ENCODE results near the gene LBHD2. TPM values are rescaled to one million over a fixed set of nuclear protein-coding genes. Genes with fewer than 3 reads are reported as not detected.
A peak's percentile ranks its signal among the peaks of the same experiment; 100 is the strongest.
"Not testable (repeated sequence)": the region's sequence is repeated elsewhere in the genome, so short reads cannot be mapped to it uniquely, and the experiment has no call there.

LBHD2 gene
- total RNA-seq, result not detected

- ATAC-seq, result peak; percentile 27
These were observed at the start of gene LBHD2 for GRCh38 chr14:103084021-103084919. TSS of gene LBHD2 (plus strand) at chr14:103084210. CDS start at chr14:103086013, 1,803 bp downstream.

- peak; percentile 42 for ATAC-seq
These were observed 42.5 kb upstream of the LBHD2 start for GRCh38 chr14:103041464-103041863.

- ATAC-seq, result no peak
These were observed 40.6 kb upstream of the LBHD2 start for GRCh38 chr14:103043257-103044015.

- ATAC-seq, result no peak
These were observed 38.6 kb upstream of the LBHD2 start for GRCh38 chr14:103045371-103045869.

GRCh38 chr14:103047453-103047852 is 36.6 kb upstream of the LBHD2 start:
- not testable (repeated sequence) for ATAC-seq

GRCh38 chr14:103050935-103051334 is 33.1 kb upstream of the LBHD2 start:
- no peak for ATAC-seq

- no peak for ATAC-seq
These were observed 31.6 kb upstream of the LBHD2 start for GRCh38 chr14:103052407-103052806.

GRCh38 chr14:103055695-103056094 is 28.3 kb upstream of the LBHD2 start:
- no peak for ATAC-seq

- peak; percentile 21 for ATAC-seq
These were observed 27.5 kb upstream of the LBHD2 start for GRCh38 chr14:103056322-103057027.

GRCh38 chr14:103057028-103057371 is 27.0 kb upstream of the LBHD2 start:
- peak; percentile 6 for ATAC-seq

- peak; percentile 94 for ATAC-seq
These were observed 26.4 kb upstream of the LBHD2 start, which contains the start of gene CDC42BPB for GRCh38 chr14:103057372-103058163. TSS of gene CDC42BPB (minus strand) at chr14:103057549. CDS start at chr14:103057173, 376 bp downstream.

- ATAC-seq, result peak; percentile 17
These were observed 25.6 kb upstream of the LBHD2 start for GRCh38 chr14:103058164-103059055.

- ATAC-seq, result no peak
These were observed 24.5 kb upstream of the LBHD2 start for GRCh38 chr14:103059556-103059955.

- no peak for ATAC-seq
These were observed 22.5 kb upstream of the LBHD2 start for GRCh38 chr14:103061482-103061976.

GRCh38 chr14:103064436-103064835 is 19.6 kb upstream of the LBHD2 start:
- no peak for ATAC-seq

GRCh38 chr14:103064978-103065377 is 19.0 kb upstream of the LBHD2 start:
- no peak for ATAC-seq

GRCh38 chr14:103065861-103066260 is 18.1 kb upstream of the LBHD2 start:
- no peak for ATAC-seq

- no peak for ATAC-seq
These were observed 17.6 kb upstream of the LBHD2 start for GRCh38 chr14:103066399-103066798.

- peak; percentile 87 for ATAC-seq
These were observed 16.6 kb upstream of the LBHD2 start for GRCh38 chr14:103067231-103067954.

All from esophagus mucosa (tissue), 1 donor.